NB4 (cell line): ENCODE results near the gene GALM.

Source experiments
- MYC ChIP-seq: IDR thresholded peaks from 2 replicates; pipeline ENCODE4 v1.6.1; 2011; ENCODE audit warnings: low read depth, low read length
- POLR2A ChIP-seq: IDR thresholded peaks from 2 replicates; pipeline ENCODE4 v1.6.1; 2011; ENCODE audit warnings: mild to moderate bottlenecking; ENCODE audit not compliant: insufficient read length; ENCODE audit errors: extremely low read depth
- TF ChIP-seq, protein P1 (sequence below): IDR thresholded peaks from one replicate; pipeline ENCODE4 v1.5.1; 2012; ENCODE audit warnings: low read depth, low read length
- TF ChIP-seq, protein P2 (sequence below): IDR thresholded peaks from 2 replicates; pipeline ENCODE4 v1.6.1; 2011; ENCODE audit warnings: low read depth, low read length

DNA sequence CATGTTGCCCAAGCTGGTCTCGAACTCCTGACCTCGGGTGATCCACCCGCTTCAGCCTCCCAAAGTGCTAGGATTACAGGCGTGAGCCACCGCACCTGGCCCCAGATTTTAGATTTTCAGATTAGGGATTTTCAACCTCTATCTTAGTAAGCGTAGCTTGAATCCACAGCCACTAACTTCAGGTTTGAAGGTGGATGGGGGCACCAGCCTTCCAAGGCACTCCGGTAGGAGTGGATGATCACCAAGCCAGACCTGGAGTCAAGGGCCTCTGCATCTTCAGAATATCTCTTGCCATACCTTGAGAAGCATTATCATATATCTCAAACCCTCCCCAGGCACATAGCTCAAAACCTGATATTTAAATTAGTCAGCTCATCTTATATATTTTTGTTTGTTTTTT lies 17.9 kb downstream of the GALM start:
- TF ChIP-seq, protein P1, sequence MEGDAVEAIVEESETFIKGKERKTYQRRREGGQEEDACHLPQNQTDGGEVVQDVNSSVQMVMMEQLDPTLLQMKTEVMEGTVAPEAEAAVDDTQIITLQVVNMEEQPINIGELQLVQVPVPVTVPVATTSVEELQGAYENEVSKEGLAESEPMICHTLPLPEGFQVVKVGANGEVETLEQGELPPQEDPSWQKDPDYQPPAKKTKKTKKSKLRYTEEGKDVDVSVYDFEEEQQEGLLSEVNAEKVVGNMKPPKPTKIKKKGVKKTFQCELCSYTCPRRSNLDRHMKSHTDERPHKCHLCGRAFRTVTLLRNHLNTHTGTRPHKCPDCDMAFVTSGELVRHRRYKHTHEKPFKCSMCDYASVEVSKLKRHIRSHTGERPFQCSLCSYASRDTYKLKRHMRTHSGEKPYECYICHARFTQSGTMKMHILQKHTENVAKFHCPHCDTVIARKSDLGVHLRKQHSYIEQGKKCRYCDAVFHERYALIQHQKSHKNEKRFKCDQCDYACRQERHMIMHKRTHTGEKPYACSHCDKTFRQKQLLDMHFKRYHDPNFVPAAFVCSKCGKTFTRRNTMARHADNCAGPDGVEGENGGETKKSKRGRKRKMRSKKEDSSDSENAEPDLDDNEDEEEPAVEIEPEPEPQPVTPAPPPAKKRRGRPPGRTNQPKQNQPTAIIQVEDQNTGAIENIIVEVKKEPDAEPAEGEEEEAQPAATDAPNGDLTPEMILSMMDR, result no peak
- TF ChIP-seq POLR2A (no peak), MYC (no peak)
- TF ChIP-seq, protein P2, sequence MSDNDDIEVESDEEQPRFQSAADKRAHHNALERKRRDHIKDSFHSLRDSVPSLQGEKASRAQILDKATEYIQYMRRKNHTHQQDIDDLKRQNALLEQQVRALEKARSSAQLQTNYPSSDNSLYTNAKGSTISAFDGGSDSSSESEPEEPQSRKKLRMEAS, result no peak
